ENCODE data around the gene NIPBL.
A peak's percentile ranks its signal among the peaks of the same experiment; 100 is the strongest.
"Not testable (repeated sequence)": the region's sequence is repeated elsewhere in the genome, so short reads cannot be mapped to it uniquely, and the experiment has no call there.

NIPBL gene

DNA sequence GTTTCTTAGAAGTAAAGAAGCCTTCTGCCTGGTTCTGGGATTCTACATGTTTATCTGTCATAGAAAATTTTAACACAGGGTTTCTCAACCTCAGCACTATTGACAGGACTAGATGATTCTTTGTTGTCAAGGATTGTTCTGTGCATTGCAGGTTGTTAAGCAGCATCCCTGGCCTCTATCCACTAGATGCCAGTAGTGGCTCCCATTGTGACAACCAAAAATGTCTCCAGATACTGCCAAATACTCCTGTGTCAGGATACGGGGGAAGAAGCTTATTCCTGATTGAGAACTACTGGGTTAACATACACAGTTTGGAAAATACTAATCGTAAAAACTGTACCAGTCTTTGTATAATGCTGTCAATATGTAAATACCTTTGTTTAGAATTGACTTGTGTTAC is 167.1 kb downstream of the NIPBL start:
- DNase-seq, result peak; percentile 11

GRCh38 chr5:37044120-37044519 is 167.6 kb downstream of the NIPBL start:
- no peak for DNase-seq

DNA sequence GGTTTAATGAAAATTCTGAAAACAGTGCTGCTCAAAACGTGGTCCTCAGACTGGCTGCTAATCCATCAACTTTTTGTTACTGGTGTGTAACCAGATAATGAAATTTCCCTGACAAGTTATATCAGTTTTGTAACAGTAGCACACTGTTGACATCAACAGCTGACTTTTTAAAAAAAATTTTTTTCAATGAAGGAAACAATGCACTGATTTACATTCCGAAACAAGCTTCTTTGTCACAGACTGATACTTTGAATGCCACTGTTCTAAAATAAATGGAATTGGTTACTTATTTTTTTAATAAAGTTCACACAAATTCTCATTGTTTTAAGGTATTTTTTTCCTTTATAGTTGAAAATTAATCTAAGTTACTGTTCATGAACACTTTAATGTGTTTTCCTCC is 169.1 kb downstream of the NIPBL start:
- DNase-seq, result no peak

GRCh38 chr5:37047947-37048346 is 171.4 kb downstream of the NIPBL start:
- no peak for DNase-seq

DNA sequence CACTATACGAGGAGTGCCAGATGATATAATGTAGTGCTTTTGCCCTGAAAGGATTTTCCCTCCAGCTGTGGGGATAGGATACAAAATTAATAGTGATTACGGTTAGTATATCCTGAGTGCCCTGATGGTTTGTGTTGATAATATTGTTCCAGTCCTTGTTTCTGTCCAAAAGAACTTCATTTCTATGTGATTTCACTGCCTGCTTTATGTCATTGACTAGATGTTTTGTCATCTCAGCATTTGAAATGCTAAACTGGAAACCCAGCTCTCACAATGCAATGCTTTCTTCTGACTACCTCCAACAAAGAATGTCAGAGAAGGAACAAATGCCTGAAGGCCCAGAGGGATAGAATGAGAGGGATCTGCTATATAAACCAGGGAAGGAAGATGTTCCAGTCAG is 177.8 kb downstream of the NIPBL start:
- DNase-seq, result no peak

GRCh38 chr5:37055383-37055990 is 178.9 kb downstream of the NIPBL start:
- DNase-seq, result no peak

DNA sequence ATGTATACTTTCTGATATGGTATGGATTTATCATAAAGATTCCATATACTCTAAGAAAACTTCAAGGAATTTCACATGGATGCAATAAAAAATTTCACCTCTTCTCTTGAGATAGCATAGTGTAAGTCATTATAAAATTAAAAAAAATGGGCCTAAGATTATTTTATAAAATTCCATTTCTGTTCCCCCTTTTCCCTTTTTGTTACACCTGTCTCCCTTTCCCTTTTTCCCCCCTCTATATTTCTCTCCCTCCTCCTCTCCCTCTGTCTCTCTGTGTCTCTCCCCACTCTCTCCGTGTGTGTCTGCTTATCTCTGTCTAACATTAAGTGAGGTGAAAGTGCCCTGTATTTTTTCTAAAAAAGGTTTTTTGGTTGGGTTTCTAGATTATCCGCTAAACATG is 180.2 kb downstream of the NIPBL start:
- no peak for DNase-seq

- no peak for DNase-seq
These were observed 183.5 kb downstream of the NIPBL start for GRCh38 chr5:37060030-37060429.

DNA sequence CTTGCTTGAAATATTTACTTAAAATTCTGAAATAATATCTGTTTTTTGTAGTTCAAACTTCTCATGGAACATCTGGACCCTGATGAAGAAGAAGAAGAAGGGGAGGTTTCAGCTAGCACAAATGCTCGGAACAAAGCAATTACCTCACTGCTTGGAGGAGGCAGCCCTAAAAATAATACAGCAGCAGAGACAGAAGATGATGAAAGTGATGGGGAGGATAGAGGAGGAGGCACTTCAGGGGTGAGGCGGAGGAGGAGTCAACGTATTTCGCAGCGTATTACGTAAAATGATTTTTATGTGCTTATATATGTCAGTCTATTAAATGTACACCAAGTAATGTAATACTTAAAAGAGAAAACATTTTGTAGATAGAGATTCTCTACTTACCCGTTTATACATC is 187.2 kb downstream of the NIPBL start:
- DNase-seq, result no peak

DNA sequence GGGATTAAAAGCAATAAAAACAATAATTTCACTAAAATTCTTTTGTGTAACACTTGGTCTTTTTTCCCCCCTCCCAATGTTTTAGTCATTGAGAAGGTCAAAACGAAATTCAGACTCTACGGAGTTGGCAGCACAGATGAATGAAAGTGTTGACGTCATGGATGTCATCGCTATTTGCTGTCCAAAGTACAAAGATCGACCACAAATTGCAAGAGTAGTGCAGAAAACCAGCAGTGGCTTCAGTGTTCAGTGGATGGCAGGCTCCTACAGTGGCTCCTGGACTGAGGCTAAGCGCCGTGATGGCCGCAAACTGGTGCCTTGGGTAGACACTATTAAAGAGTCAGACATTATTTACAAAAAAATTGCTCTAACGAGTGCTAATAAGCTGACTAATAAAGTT is 187.9 kb downstream of the NIPBL start:
- DNase-seq, result no peak

GRCh38 chr5:37071487-37071886 is 194.9 kb downstream of the NIPBL start:
- DNase-seq, result no peak

DNA sequence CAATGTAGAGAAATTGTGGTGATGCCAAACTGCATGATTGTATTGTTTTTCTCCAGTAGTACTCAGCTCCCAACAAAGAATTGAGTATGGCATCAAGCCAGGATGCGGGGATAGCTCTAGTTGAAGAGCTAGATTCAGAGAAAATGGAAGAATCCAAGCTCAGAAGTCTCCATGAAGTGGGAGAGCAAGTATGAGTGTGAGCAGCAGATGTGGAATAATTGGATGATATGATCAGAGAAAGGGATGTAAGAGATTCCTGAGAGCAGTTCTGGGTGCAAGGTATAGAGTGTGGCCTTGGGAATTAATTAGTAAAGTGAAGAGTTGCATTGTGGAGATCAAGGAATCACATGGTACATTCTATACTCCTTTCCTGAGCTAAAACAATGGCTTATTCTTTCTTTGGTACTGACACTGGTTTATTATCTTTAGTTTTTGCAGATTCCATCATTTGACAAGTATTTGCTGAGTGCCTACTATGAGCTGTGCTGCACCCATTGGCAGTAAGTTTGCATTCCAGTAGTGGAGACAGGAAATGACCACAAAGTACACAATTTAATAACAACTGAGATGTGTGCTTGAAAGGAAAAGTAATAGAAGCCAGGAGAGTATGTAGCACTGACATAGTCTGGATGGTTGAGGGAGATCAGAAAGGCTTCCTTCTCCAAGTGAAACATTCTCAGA is 195.5 kb downstream of the NIPBL start:
- peak; percentile 40 for DNase-seq

- DNase-seq, result no peak
These were observed 198.9 kb downstream of the NIPBL start for GRCh38 chr5:37075399-37075950.

- DNase-seq, result no peak
These were observed 200.6 kb downstream of the NIPBL start for GRCh38 chr5:37077146-37077545.

DNA sequence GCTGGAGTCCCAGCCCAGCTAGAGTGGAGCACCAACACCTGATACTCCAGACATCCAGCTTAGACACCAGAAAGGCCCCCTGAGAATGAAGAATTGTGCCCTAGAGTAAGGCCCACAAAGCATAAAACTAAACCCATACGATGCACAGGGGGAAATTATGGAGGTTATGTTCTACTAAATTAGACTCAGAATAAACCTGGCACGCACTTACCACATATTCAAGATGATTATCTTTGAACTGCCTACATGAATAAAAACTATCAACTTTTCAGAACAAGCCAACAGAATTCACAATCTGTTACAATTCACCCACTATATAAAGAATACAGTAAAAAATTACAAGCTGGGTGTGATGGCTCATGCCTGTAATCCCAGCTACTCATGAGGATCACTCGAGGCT is 204.1 kb downstream of the NIPBL start:
- DNase-seq, result no peak

GRCh38 chr5:37082977-37083376 is 206.4 kb downstream of the NIPBL start:
- DNase-seq, result not testable (repeated sequence)

DNA sequence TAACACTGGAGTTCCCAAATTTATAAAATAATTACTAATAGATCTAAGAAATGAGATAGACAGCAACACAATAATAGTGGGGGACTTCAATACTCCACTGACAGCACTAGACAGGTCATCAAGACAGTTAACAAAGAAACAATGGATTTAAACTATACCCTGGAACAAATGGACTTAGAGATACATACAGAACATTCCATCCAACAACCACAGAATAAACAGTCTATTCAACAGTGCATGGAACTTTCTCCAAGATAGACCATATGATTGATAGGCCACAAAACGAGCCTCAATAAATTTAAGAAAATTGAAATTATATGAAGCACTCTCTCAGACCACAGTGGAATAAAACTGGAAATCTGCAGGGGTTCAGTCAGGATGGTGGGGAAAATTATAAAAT is 209.5 kb downstream of the NIPBL start:
- not testable (repeated sequence) for DNase-seq

- no peak for DNase-seq
These were observed 210.1 kb downstream of the NIPBL start for GRCh38 chr5:37086466-37087173.

- no peak for DNase-seq
These were observed 211.4 kb downstream of the NIPBL start for GRCh38 chr5:37088009-37088408.

DNA sequence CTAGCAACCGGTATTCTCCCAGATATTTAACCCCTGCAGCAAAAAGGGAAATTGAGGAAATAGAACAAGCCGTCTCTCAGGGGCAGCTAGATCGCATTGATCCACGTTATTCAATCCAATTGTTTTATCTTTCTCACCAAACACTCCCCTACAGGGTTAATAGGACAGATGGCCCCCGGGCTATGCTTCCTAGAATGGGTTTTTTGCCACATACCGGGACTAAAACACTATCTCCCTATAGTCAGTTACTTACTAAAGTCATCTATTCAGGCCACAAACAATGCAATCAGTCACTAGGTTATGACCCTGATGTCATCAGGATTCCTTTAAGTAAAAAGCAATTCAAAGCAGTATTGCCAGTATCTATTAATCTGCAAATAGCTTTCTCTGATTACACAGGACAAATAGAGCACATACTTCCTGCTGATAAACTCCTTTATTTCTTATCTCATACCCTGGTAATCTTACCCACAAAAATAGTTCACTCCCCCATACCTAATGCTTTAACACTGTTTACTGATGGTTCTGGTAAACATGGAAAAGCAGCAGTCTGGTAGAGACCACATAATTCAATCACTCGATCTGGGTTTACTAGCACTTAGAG is 213.7 kb downstream of the NIPBL start:
- no peak for DNase-seq

DNA sequence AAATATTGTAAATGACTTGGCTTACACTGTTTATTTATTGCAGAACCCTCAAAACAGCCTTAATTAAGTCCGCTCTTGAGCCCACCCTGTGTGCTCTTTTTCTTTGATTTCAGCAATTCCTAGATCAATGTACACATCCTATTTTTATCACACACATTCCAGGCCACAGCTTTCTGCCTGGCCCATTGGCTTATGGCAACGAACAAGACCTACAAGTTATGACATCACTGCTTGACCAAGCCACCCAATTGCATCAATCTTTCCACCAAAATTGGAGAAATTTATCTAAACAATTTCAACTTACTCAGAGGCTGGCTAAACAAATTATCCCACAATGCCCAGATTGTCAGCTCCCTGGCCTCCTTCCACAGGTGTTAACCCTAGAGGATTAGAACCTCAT is 214.2 kb downstream of the NIPBL start:
- DNase-seq, result no peak

DNA sequence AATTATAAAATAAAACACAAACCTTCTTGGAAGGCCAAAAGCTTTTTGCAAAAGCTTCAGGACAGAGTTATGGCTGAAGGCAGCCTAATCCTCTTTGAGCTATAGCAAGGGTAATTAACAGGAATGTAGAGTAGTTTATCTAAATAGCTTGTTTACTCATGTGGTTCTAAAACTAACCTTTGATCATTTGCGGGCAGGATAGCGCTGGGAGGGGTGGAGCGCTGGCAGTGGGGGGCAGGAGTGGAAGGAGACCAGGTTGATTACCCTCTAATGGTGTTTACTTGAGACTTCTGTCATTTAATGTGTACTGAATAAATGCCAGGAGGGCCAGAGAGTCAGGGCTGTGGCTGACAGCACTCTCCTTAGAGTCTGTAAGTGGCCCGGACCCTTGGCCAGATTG is 217.2 kb downstream of the NIPBL start:
- DNase-seq, result not testable (repeated sequence)

DNA sequence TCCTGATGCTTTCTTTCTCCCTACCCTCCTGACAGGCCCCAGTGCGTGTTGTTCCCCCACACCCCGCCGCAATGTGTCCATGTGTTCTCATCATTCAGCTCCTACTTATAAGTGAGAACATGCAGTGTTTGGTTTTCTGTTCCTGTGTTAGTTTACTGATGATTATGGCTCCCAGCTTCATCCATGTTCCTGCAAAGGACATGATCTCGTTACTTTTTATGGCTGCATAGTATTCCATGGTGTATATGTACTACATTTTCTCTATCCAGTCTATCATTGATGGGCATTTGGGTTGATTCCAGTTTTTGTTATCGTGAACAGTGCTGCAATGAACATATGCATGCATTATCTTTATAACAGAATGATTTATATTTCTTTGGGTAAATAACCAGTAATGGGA is 222.7 kb downstream of the NIPBL start:
- DNase-seq, result not testable (repeated sequence)

GRCh38 chr5:37103302-37103701 is 226.7 kb downstream of the NIPBL start:
- DNase-seq, result no peak

Measured in NCI-H1105 treated with DMSO at 0.1 percent for 48 hours (cell line).